A549 (cell line): Measurements from ENCODE around the gene UMAD1. TPM values are rescaled to one million over a fixed set of nuclear protein-coding genes. Genes with fewer than 3 reads are reported as not detected.

Experiments
- ATAC-seq, 2 experiments: fragments of 200-7000 bp in 1 of 2; fragments of >200 bp in 1 of 2; cut with Nextera tagmentation in 1 of 2; cut with Tn5 transposase in 1 of 2; 3 replicates each; pipeline versions ENCODE4 v1.8.0 to v1.9.1; 2018 to 2020; ENCODE audit warnings: mild to moderate bottlenecking in 1 of 2, moderate library complexity in 1 of 2
- CTCF ChIA-PET: fragments of 300-600 bp; sonication (Branson Sonifier 250); formaldehyde crosslinking; extraction: SDS; loops from one replicate; lab custom pipeline; 2021; ENCODE audit warnings: antibody characterized with exemption, inconsistent platforms; lab: Yijun Ruan, JAX
- POLR2A ChIA-PET: fragments of 350-600 bp; formaldehyde crosslinking; extraction: SDS; loops from one replicate; lab custom pipeline; 2021; ENCODE audit warnings: antibody characterized with exemption, inconsistent platforms; lab: Yijun Ruan, JAX
- DNase-seq, 2 experiments: peaks; one replicate each; pipeline versions ENCODE4 v3.0.0 to v3.0.0-alpha.2; 2011 to 2016; ENCODE audit warnings: low read depth in 1 of 2, low spot score in 1 of 2
- FAIRE-seq: peaks from 2 replicates; lab custom pipeline; 2011; peaks lifted over from hg19 to GRCh38; lab: Jason Lieb, UNC
- H3K27ac ChIP-seq, 2 experiments: fragments of >200 bp; sonication (Bioruptor Twin); formaldehyde crosslinking; 3 replicates each; pipeline ENCODE4 v1.5.1; 2016 to 2017
- H3K4me1 ChIP-seq: fragments of >200 bp; sonication (Bioruptor Twin); formaldehyde crosslinking; 3 replicates; pipeline ENCODE4 v1.6.1; 2016
- H3K4me2 ChIP-seq: fragments of >200 bp; sonication (Bioruptor Twin); formaldehyde crosslinking; 3 replicates; pipeline ENCODE4 v1.6.1; 2016
- H3K4me3 ChIP-seq: fragments of >200 bp; sonication (Bioruptor Twin); formaldehyde crosslinking; 3 replicates; pipeline ENCODE4 v1.5.1; 2016
- H3K9me3 ChIP-seq: fragments of >200 bp; sonication (Bioruptor Twin); formaldehyde crosslinking; 3 replicates; pipeline ENCODE4 v1.6.1; 2016
- CBX8 ChIP-seq: fragments of 200-600 bp; sonication (generic); IDR thresholded peaks from 2 replicates; pipeline ENCODE4 v1.6.1; 2016
- CHD2 ChIP-seq: fragments of 150-350 bp; IDR thresholded peaks from 2 replicates; pipeline ENCODE4 v1.6.1; 2014; ENCODE audit warnings: low read length; ENCODE audit not compliant: partially characterized antibody
- CTCF ChIP-seq: fragments of >200 bp; sonication (Bioruptor Twin); formaldehyde crosslinking; IDR thresholded peaks from 3 replicates; pipeline ENCODE4 v1.5.1; 2016
- E2F6 ChIP-seq: IDR thresholded peaks from 2 replicates; pipeline ENCODE4 v1.6.1; 2012; ENCODE audit warnings: low read depth, borderline replicate concordance
- EP300 ChIP-seq, 2 experiments: fragments of >200 bp; sonication (Bioruptor Twin); formaldehyde crosslinking; IDR thresholded peaks; 2 replicates in 1 of 2; 3 replicates in 1 of 2; pipeline ENCODE4 v1.6.1; 2016 to 2017
- ESRRA ChIP-seq: fragments of 150-350 bp; IDR thresholded peaks from 2 replicates; pipeline ENCODE4 v1.6.1; 2014; ENCODE audit warnings: mild to moderate bottlenecking, low read length, borderline replicate concordance
- FOSB ChIP-seq: fragments of 250-450 bp; sonication (Bioruptor Pico); IDR thresholded peaks from 2 replicates; pipeline ENCODE4 v1.5.0; 2020; ENCODE audit warnings: mild to moderate bottlenecking, moderate library complexity
- FOSL2 ChIP-seq, 2 experiments: fragments of 450-650 bp in 1 of 2; fragments of >200 bp in 1 of 2; sonication (Bioruptor Twin) in 1 of 2; formaldehyde crosslinking; IDR thresholded peaks; 2 replicates each; pipeline versions ENCODE4 v1.5.0 to v1.6.1; 2016 to 2020; ENCODE audit warnings: mild to moderate bottlenecking in 1 of 2, moderate library complexity in 1 of 2
- FOXS1 ChIP-seq: fragments of 250-450 bp; sonication (Bioruptor Pico); IDR thresholded peaks from 2 replicates; pipeline ENCODE4 v1.5.0; 2020; ENCODE audit warnings: mild to moderate bottlenecking, moderate library complexity
- GATA3 ChIP-seq: IDR thresholded peaks from 2 replicates; pipeline ENCODE4 v1.6.1; 2012; ENCODE audit warnings: borderline replicate concordance
- HMGXB4 ChIP-seq: fragments of 250-450 bp; sonication (Bioruptor Pico); IDR thresholded peaks from 2 replicates; pipeline ENCODE4 v1.5.0; 2021; ENCODE audit warnings: mild to moderate bottlenecking, moderate library complexity, borderline replicate concordance
- HOXA7 ChIP-seq: fragments of 250-450 bp; sonication (Bioruptor Pico); IDR thresholded peaks from 2 replicates; pipeline ENCODE4 v1.5.0; 2020; ENCODE audit warnings: mild to moderate bottlenecking, moderate library complexity
- HOXB13 ChIP-seq: fragments of 250-450 bp; sonication (Bioruptor Pico); IDR thresholded peaks from 2 replicates; pipeline ENCODE4 v1.5.0; 2020; ENCODE audit warnings: low read depth, mild to moderate bottlenecking, moderate library complexity
- HOXB5 ChIP-seq: fragments of 250-450 bp; sonication (Bioruptor Pico); IDR thresholded peaks from 2 replicates; pipeline ENCODE4 v1.5.0; 2020; ENCODE audit warnings: mild to moderate bottlenecking, moderate library complexity
- JUN ChIP-seq, 2 experiments: fragments of >200 bp; sonication (Bioruptor Twin); formaldehyde crosslinking; IDR thresholded peaks; 2 replicates in 1 of 2; 3 replicates in 1 of 2; pipeline ENCODE4 v1.6.1; 2016 to 2017
- JUNB ChIP-seq: fragments of >200 bp; sonication (Bioruptor Twin); formaldehyde crosslinking; IDR thresholded peaks from 2 replicates; pipeline ENCODE4 v1.6.1; 2016
- KDM1A ChIP-seq: fragments of 200-600 bp; sonication (generic); IDR thresholded peaks from 2 replicates; pipeline ENCODE4 v1.6.1; 2016; ENCODE audit warnings: low read depth, mild to moderate bottlenecking
- MAZ ChIP-seq: fragments of 150-350 bp; IDR thresholded peaks from 2 replicates; pipeline ENCODE4 v1.6.1; 2014; ENCODE audit warnings: antibody characterized with exemption, low read depth, low read length, borderline replicate concordance
- MYC ChIP-seq: IDR thresholded peaks from 2 replicates; pipeline ENCODE4 v1.6.1; 2012; ENCODE audit warnings: mild to moderate bottlenecking, inconsistent platforms, low read length, improper control_type of control experiment, borderline replicate concordance
- NPAS2 ChIP-seq: fragments of 250-450 bp; sonication (Bioruptor Pico); IDR thresholded peaks from 2 replicates; pipeline ENCODE4 v1.8.0; 2022; ENCODE audit warnings: mild to moderate bottlenecking, moderate library complexity, borderline replicate concordance
- PBX3 ChIP-seq: IDR thresholded peaks from 2 replicates; pipeline ENCODE4 v1.6.1; 2012
- POLR2AphosphoS2 ChIP-seq: conservative IDR thresholded peaks from 2 replicates; pipeline ENCODE4 v1.6.1; 2012; ENCODE audit warnings: low read length, improper control_type of control experiment, inconsistent platforms
- REST ChIP-seq: fragments of 200-600 bp; sonication (generic); IDR thresholded peaks from 2 replicates; pipeline ENCODE4 v1.6.1; 2016; ENCODE audit warnings: antibody characterized with exemption, mild to moderate bottlenecking, moderate library complexity
- SMC3 ChIP-seq: fragments of >200 bp; sonication (Bioruptor Twin); formaldehyde crosslinking; IDR thresholded peaks from 3 replicates; pipeline ENCODE4 v1.6.1; 2018; ENCODE audit warnings: inconsistent platforms
- SREBF2 ChIP-seq: fragments of 450-650 bp; IDR thresholded peaks from 2 replicates; pipeline ENCODE4 v1.6.1; 2014; ENCODE audit warnings: mild to moderate bottlenecking, moderate library complexity
- TP53 ChIP-seq: fragments of 250-450 bp; sonication (Bioruptor Pico); IDR thresholded peaks from 2 replicates; pipeline ENCODE4 v1.5.0; 2021; ENCODE audit warnings: mild to moderate bottlenecking, moderate library complexity
- ZFP36 ChIP-seq: fragments of 450-650 bp; IDR thresholded peaks from 2 replicates; pipeline ENCODE4 v1.6.1; 2014; ENCODE audit warnings: borderline replicate concordance; ENCODE audit not compliant: partially characterized antibody
- WGBS: methylation state at CpG from one replicate; pipeline ENCODE4 v1.1.6; 2017; ENCODE audit errors: missing lambda C conversion rate; 5-methylcytosine and 5-hydroxymethylcytosine counted together
- polyA plus RNA-seq, 4 experiments: library from polyadenylated mRNA; depleted of rRNA in 3 of 4; stranded (reverse); fragments of >200 nt; fragmentation: RNase III in 1 of 4; extraction: RNeasy Plus Mini Kit Qiagen cat#74134 plus additional on column Dnase treatment in 1 of 4; gene quantifications; 2 replicates in 3 of 4; 3 replicates in 1 of 4; pipeline ENCODE4 v1.2.3, GENCODE V29; 2011 to 2017

The UMAD1 gene
- polyA plus RNA-seq, 2 of the 4 experiments (the other 2 are of a cell fraction) = 21.4 to 46.4 TPM

GRCh38 chr7:7862393-7862792 is 221.8 kb downstream of the UMAD1 start:
- ChIA-PET CTCF (no interaction called here), POLR2A (no interaction called here)
- 60% methylated on average over 2 of the region's 2 CpGs for WGBS
- TF ChIP-seq TP53 (CRISPR knock-in tag) = no peak
- TF ChIP-seq HMGXB4 (CRISPR knock-in tag) = no peak
- TF ChIP-seq EP300 (IDR thresholded peaks at IDR 0.05) = no peak
- no peak for TF ChIP-seq SREBF2
- TF ChIP-seq ESRRA = no peak
- no peak for TF ChIP-seq MAZ
- TF ChIP-seq NPAS2 = no peak
- TF ChIP-seq CTCF = no peak
- TF ChIP-seq CBX8 = no peak
- no peak for TF ChIP-seq HOXB13 (CRISPR knock-in tag)
- Histone ChIP-seq H3K4me3 (no peak overlapping the region), H3K4me1 (peaks cover 16% of the 10 kb centered on the region), H3K4me2 (no peak overlapping the region), H3K27ac (no peak overlapping the region), H3K9me3 (no peaks in the 10 kb centered on the region)
- FAIRE-seq = peak; percentile 84
- no peak for DNase-seq
- ATAC-seq = no peak

- Histone ChIP-seq H3K4me3 (no peak overlapping the region), H3K9me3 (no peaks in the 10 kb centered on the region), H3K4me2 (no peak overlapping the region), H3K27ac (no peak overlapping the region)
- FAIRE-seq (no peak), ATAC-seq (no peak), DNase-seq (no peak)
- CTCF ChIA-PET = no interaction called here
- POLR2A ChIA-PET = no interaction called here
- WGBS = 84% methylated on average over 10 of the region's 10 CpGs
- TF ChIP-seq POLR2AphosphoS2 (no peak), MYC (no peak), SREBF2 (no peak), GATA3 (no peak), SMC3 (no peak), HOXB5 (CRISPR knock-in tag) (no peak), HOXA7 (CRISPR knock-in tag) (no peak), FOXS1 (CRISPR knock-in tag) (no peak), KDM1A (no peak), FOSL2 (IDR thresholded peaks at IDR 0.05) (no peak), FOSL2 (CRISPR knock-in tag; IDR thresholded peaks at IDR 0.05) (no peak), REST (no peak), ZFP36 (no peak), E2F6 (no peak), JUNB (no peak), CHD2 (no peak), FOSB (CRISPR knock-in tag) (no peak), PBX3 (no peak), JUN (IDR thresholded peaks at IDR 0.05) (no peak)
- TF ChIP-seq, all 56 proteins: peak for 0
- no peaks in the 10 kb centered on the region for H3K4me1 ChIP-seq
Observed at GRCh38 chr7:7867846-7868571, 227.5 kb downstream of the UMAD1 start.
